Measurements from ENCODE around the gene TESK1.

TESK1 gene

GRCh38 chr9:35559792-35560530, 45.1 kb upstream of the TESK1 start:
- Histone ChIP-seq H3K4me3 (no peak overlapping the region), H3K4me1 (peaks cover 0 to 58% (median 52%) of the 10 kb centered on the region in 4 donors), H3K9me3 (no peaks in the 10 kb centered on the region), H3K27ac (peak overlapping the region; percentile 83 to 93), H3K36me3 (peaks cover 62 to 74% (median 67%) of the 10 kb centered on the region in 3 donors), H3K27me3 (no peaks in the 10 kb centered on the region)
- no peak for TF ChIP-seq CTCF (IDR thresholded peaks at IDR 0.05)
- DNase-seq, result no peak
- intact Hi-C loops (cut with DNase I; ENCODE audit: low total_unique reads), result loop anchor here (5.0 kb wide), 1 partner anchor 443 kb away; the partner anchor contains the start of gene ATOSB

DNA sequence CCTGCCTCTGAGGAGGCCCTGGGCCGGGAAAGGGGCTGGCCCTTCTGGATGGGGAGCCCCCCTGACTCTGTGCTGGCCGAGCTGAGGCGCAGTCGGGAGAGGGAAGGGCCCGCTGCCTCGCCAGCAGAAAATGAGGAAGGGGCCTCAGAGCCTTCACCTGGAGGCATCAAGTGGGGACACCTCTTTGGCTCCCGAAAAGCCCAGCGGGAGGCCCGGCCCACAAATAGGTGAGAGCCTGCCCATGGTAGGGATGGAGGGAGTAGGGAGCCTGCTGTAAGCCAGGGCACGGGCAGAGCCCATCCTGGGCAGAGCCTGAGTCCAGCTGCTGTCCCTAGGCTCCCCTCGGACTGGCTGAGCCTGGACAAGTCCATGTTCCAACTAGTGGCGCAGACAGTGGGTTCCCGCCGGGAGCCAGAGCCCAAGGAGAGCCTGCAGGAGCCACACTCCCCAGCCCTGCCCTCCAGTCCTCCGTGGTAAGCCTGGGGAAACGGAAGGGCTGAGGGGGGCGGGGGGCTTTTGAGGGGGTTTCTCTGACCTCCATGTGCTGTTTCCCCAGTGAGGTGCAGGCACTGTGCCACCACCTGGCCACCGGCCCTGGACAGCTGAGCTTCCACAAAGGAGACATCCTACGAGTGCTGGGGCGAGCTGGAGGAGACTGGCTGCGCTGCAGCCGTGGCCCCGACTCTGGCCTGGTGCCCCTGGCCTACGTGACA, 44.3 kb upstream of the TESK1 start:
- peaks cover 53 to 66% (median 59%) of the 10 kb centered on the region in 3 donors for H3K36me3 ChIP-seq
- H3K4me3 ChIP-seq, result no peak overlapping the region
- H3K9me3 ChIP-seq, result no peaks in the 10 kb centered on the region
- TF ChIP-seq CTCF (IDR thresholded peaks at IDR 0.05), result no peak
- intact Hi-C loops (cut with DNase I; ENCODE audit: low total_unique reads), result loop anchor here (5.0 kb wide), 1 partner anchor 443 kb away; the partner anchor contains the start of gene ATOSB
- H3K27me3 ChIP-seq, result no peaks in the 10 kb centered on the region
- peaks cover 0 to 58% (median 49%) of the 10 kb centered on the region in 4 donors for H3K4me1 ChIP-seq
- H3K27ac ChIP-seq, result peak overlapping the region; percentile 83 to 93
- no peak for DNase-seq

- no peaks in the 10 kb centered on the region for H3K9me3 ChIP-seq
- peaks cover 45 to 57% (median 50%) of the 10 kb centered on the region in 3 donors for H3K36me3 ChIP-seq
- intact Hi-C loops (cut with DNase I; ENCODE audit: low total_unique reads), result loop anchor here (5.0 kb wide), 1 partner anchor 444 kb away; the partner anchor contains the start of gene ATOSB
- DNase-seq, result no peak
- H3K27ac ChIP-seq, result peak overlapping the region; percentile 83 to 93
- H3K4me1 ChIP-seq, result peaks cover 0 to 65% (median 53%) of the 10 kb centered on the region in 4 donors
- TF ChIP-seq CTCF (IDR thresholded peaks at IDR 0.05), result no peak
- no peaks in the 10 kb centered on the region for H3K27me3 ChIP-seq
- H3K4me3 ChIP-seq, result no peak overlapping the region
Measured at GRCh38 chr9:35561468-35562261, 43.4 kb upstream of the TESK1 start.

DNA sequence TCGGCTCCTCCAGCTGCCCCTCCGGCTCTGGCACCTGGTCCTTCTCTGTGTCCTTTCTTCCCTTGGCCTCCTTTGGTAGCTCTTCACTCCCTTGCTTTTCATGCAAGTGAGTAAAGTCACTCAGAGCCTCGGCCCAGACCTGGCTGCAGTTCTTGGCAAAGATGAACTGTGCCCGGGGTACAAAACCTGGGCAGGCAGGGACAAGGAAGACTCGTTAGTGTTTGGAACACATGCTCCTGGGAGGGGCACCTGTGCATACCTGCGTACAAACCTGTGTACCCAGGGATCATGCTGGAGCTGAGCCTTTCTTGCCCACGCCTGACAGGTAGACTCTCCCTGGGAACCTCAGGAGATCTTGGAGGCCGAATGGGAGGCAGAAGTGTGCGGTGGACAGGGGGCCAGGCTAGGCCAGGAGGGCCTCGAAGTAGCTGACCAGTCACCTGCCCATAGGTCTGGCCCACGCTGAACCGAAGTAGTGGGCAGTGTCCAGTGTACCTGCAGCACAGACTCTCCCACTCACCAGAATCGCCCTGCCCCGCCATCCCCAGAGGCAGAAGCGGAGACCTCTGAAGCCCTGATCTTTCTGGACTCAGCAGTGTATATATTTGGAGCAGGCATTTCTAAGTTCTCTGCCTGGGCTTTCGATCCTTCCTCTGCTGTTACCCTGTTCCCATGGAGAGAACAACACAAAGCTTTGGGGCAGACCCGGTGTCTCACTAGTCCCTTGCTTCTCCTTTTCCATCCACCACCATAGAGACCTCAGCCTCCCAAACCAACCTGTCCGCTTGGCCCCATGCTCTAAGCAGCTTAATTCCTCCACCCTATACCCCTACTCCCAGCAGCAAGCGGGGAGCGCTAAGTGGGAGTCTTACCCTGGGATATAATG, 41.9 kb upstream of the TESK1 start:
- H3K27me3 ChIP-seq, result no peaks in the 10 kb centered on the region
- peak overlapping the region; percentile 83 to 93 for H3K27ac ChIP-seq
- peak overlapping the region; percentile 11 to 26 for H3K4me3 ChIP-seq
- DNase-seq, result no peak
- no peaks in the 10 kb centered on the region for H3K9me3 ChIP-seq
- intact Hi-C loops (cut with DNase I; ENCODE audit: low total_unique reads), result loop anchor here (5.0 kb wide), 1 partner anchor 446 kb away; the partner anchor contains the start of gene ATOSB
- H3K4me1 ChIP-seq, result peaks cover 0 to 66% (median 52%) of the 10 kb centered on the region in 4 donors
- H3K36me3 ChIP-seq, result peaks cover 32 to 42% (median 35%) of the 10 kb centered on the region in 3 donors
- TF ChIP-seq CTCF (IDR thresholded peaks at IDR 0.05), result no peak

All from tibial artery (tissue), 4 donors.